Peyer's patch (tissue), 4 donors: Measurements from ENCODE around the gene FRMD1.

ENCODE experiments used
- CTCF ChIP-seq, 6 experiments: fragments of 450-650 bp in 4 of 6; fragments of 200-600 bp in 2 of 6; sonication (generic) in 1 of 6; IDR thresholded peaks; one replicate each; pipeline ENCODE4 v1.5.1; 2017 to 2019; ENCODE audit warnings: antibody characterized with exemption in 6 of 6, mild to moderate bottlenecking in 3 of 6, moderate library complexity in 1 of 6
- POLR2A ChIP-seq, 2 donors: fragments of 450-650 bp; IDR thresholded peaks; one replicate each; pipeline ENCODE4 v1.5.1; 2017; ENCODE audit warnings: antibody characterized with exemption in 2 of 2, mild to moderate bottlenecking in 2 of 2, moderate library complexity in 2 of 2

- TF ChIP-seq CTCF (IDR thresholded peaks at IDR 0.05) (no peak), POLR2A (IDR thresholded peaks at IDR 0.05) (no peak)
These were observed 47.8 kb upstream of the FRMD1 start for GRCh38 chr6:168126566-168127383.
